Esophagus muscularis mucosa (tissue), 4 donors: ENCODE data around the gene RNF40. TPM values are rescaled to one million over a fixed set of nuclear protein-coding genes. Genes with fewer than 3 reads are reported as not detected.
"Not testable (repeated sequence)": the region's sequence is repeated elsewhere in the genome, so short reads cannot be mapped to it uniquely, and the experiment has no call there.

Experiments
- DNase-seq: peaks from one replicate; pipeline ENCODE4 v3.0.0-alpha.2; 2017; ENCODE audit errors: extremely low spot score
- H3K27ac ChIP-seq, 4 donors: fragments of 200-600 bp; sonication (generic); replicated peaks in 1 of 4; 1 replicate in 3 of 4; 2 replicates in 1 of 4; pipeline ENCODE4 v1.5.1; 2016 to 2019; ENCODE audit warnings: mild to moderate bottlenecking in 1 of 4
- H3K27me3 ChIP-seq, 4 donors: fragments of 200-600 bp; sonication (generic); one replicate each; pipeline versions ENCODE4 v1.5.1 to v1.6.0; 2016 to 2019
- H3K36me3 ChIP-seq, 4 donors: fragments of 200-600 bp; sonication (generic); one replicate each; pipeline ENCODE4 v1.5.1; 2016 to 2019
- H3K4me1 ChIP-seq, 4 donors: fragments of 200-600 bp; sonication (generic); one replicate each; pipeline ENCODE4 v1.5.1; 2016 to 2019
- H3K4me3 ChIP-seq, 4 donors: fragments of 200-600 bp; sonication (generic); 1 replicate in 2 of 4; 2 replicates in 2 of 4; pipeline ENCODE4 v1.5.1; 2016 to 2019; ENCODE audit warnings: mild to moderate bottlenecking in 4 of 4, moderate library complexity in 1 of 4
- H3K9me3 ChIP-seq, 4 donors: fragments of 200-600 bp; sonication (generic); 1 replicate in 3 of 4; 2 replicates in 1 of 4; pipeline ENCODE4 v1.5.1; 2016 to 2019
- CTCF ChIP-seq, 3 experiments: fragments of 200-600 bp in 2 of 3; fragments of 450-650 bp in 1 of 3; sonication (generic) in 2 of 3; IDR thresholded peaks; one replicate each; pipeline ENCODE4 v1.5.1; 2017 to 2019; ENCODE audit warnings: antibody characterized with exemption in 3 of 3, mild to moderate bottlenecking in 2 of 3, moderate library complexity in 1 of 3
- EP300 ChIP-seq: sonication (generic); formaldehyde crosslinking; IDR thresholded peaks from one replicate; pipeline ENCODE4 v1.6.1; 2017; ENCODE audit warnings: antibody characterized with exemption
- POLR2A ChIP-seq: fragments of 450-650 bp; IDR thresholded peaks from one replicate; pipeline ENCODE4 v1.6.1; 2017; ENCODE audit warnings: antibody characterized with exemption, moderate library complexity, mild to moderate bottlenecking, low read depth
- POLR2AphosphoS5 ChIP-seq, 2 donors: sonication (generic); formaldehyde crosslinking; IDR thresholded peaks; one replicate each; pipeline ENCODE4 v1.6.1; 2017; ENCODE audit warnings: antibody characterized with exemption in 2 of 2
- WGBS: methylation state at CpG from one replicate; pipeline ENCODE4 v1.1.5; 2018; 5-methylcytosine and 5-hydroxymethylcytosine counted together
- intact Hi-C: fragments of 100-400 bp; cut with DNase I; formaldehyde crosslinking; loops from one replicate; pipeline ENCODE4 v1.15.1; 2023
- small RNA-seq, 3 donors: library from RNA; depleted of rRNA; stranded (forward); fragments of <200 nt; gene quantifications; one replicate each; pipeline ENCODE3, GENCODE V24; 2016
- total RNA-seq, 4 donors: library from RNA; depleted of rRNA; stranded (reverse); fragments of >200 nt; gene quantifications; one replicate each; pipeline versions ENCODE4 v1.1.0 to v1.2.1, GENCODE V29; 2016

RNF40 gene
- total RNA-seq, 4 donors from 2014 or later, result 61.9 to 86.9 (median 67.0) TPM

- Histone ChIP-seq H3K36me3 (no peaks in the 10 kb centered on the region), H3K27me3 (no peaks in the 10 kb centered on the region), H3K4me1 (peaks cover 9 to 16% (median 13%) of the 10 kb centered on the region in 4 donors), H3K27ac (peak overlapping the region; percentile 75 to 84 (median 78)), H3K4me3 (peak overlapping the region; percentile 52 to 59 (median 55)), H3K9me3 (no peaks in the 10 kb centered on the region)
- DNase-seq, result no peak
- 92% methylated on average over 3 of the region's 3 CpGs for WGBS
- TF ChIP-seq POLR2A, result no peak
- TF ChIP-seq EP300, result no peak
- no peak for TF ChIP-seq POLR2AphosphoS5 (IDR thresholded peaks at IDR 0.05)
- TF ChIP-seq CTCF (IDR thresholded peaks at IDR 0.05), result no peak
- intact Hi-C loops, result no loop called here
Measured at GRCh38 chr16:30813821-30814189, 51.7 kb downstream of the RNF40 start.

DNA sequence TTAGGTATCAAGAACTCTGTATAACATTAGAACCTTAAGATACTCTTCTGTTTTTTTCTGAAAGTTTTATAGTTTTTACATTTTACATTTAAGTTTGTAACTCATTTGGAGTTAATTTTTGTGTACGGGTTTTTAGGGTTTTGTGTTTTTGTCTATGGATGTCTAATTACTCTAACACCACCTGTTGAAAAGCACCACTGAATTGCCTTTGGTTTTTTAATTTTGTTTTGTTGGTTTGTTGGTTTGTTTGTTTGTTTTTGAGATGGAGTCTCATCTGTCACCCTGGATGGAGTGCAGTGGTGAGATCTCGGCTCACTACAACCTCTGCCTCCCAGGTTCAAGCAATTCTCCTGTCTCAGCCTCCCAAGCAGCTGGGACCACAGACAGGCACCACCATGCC lies 54.6 kb downstream of the RNF40 start:
- Histone ChIP-seq H3K27me3 (no peaks in the 10 kb centered on the region), H3K4me1 (peaks cover 9 to 16% (median 13%) of the 10 kb centered on the region in 4 donors), H3K27ac (no peak overlapping the region), H3K36me3 (no peaks in the 10 kb centered on the region), H3K9me3 (no peaks in the 10 kb centered on the region), H3K4me3 (no peak overlapping the region)
- intact Hi-C loops, result no loop called here
- no peak for DNase-seq
- no peak for TF ChIP-seq EP300
- no peak for TF ChIP-seq POLR2AphosphoS5 (IDR thresholded peaks at IDR 0.05)
- TF ChIP-seq CTCF (IDR thresholded peaks at IDR 0.05), result no peak
- TF ChIP-seq POLR2A, result no peak
- 55% methylated on average over 2 of the region's 2 CpGs for WGBS

DNA sequence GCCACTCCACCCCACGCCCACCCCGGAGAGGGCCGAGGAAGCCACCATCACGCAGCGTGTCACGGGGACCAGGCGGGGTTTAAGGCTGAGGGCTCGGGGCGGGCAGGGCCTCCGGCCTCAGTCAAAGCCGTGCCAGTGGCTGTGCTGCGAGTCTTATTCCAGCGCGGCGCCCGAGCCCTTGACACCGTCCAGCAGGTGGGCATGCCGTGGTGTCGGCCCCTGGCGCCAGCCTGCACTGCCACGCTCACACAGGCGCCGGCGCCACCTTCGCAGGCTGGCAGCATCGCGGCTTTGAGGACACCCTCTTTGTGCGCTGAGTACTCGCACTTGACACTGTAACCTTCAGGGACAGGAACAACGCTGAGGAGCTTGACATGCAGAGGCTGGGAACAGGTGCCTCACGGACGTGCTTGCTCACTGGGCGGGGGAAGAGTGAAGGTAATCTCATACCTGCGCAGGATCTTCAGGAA lies 58.9 kb downstream of the RNF40 start:
- Histone ChIP-seq H3K9me3 (no peaks in the 10 kb centered on the region), H3K4me3 (no peak overlapping the region), H3K27ac (no peak overlapping the region), H3K4me1 (no peaks in the 10 kb centered on the region), H3K27me3 (no peaks in the 10 kb centered on the region), H3K36me3 (no peaks in the 10 kb centered on the region)
- 86% methylated on average over 27 of the region's 34 CpGs for WGBS
- no peak for DNase-seq
- intact Hi-C loops, result no loop called here
- TF ChIP-seq POLR2AphosphoS5 (IDR thresholded peaks at IDR 0.05) (no peak), CTCF (IDR thresholded peaks at IDR 0.05) (no peak), POLR2A (no peak), EP300 (no peak)

DNA sequence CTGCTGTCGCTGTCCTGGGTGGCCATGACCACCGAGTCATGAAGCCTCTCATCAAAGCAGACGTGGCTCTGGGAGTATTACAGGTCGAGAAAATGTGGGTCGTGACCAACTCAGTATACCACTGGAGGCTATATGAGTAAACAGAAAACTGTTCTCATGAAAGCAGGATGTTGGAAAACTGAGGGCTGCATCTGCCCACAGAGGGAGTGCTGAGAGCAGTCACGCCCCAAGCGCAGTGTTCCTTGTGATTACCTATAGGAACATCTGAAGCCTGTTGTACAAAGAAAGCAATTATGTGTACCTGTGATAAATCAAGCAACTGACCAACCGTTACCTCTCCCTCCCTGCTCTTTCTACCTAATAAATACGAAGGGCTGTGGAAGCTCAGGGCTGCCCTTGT lies 59.3 kb downstream of the RNF40 start:
- DNase-seq, H3K27ac ChIP-seq, H3K36me3 ChIP-seq, intact Hi-C loops, H3K27me3 ChIP-seq, H3K4me3 ChIP-seq, H3K4me1 ChIP-seq, H3K9me3 ChIP-seq: not testable (repeated sequence)
- 88% methylated on average over 9 of the region's 9 CpGs for WGBS

DNA sequence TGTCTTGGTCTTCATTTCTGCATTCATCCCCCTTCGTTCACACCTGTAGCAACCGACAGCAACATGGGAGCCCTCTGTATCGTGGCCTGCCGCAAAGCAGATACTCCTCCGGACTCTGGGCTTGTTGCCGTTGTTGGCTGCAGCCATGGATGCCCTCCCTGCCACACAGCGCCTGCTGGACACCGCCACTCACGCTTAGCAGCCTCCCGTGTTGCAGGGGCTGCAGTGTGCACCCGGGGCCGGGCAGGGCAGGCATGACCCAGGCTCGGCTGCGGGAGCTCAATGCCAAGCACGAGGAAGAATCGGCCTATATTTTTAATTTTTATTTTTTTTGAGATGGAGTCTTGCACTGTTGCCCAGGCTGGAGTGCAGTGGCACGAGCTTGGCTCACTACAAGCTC lies 59.8 kb downstream of the RNF40 start:
- H3K27me3 ChIP-seq, result no peaks in the 10 kb centered on the region
- no peaks in the 10 kb centered on the region for H3K4me1 ChIP-seq
- intact Hi-C loops, result no loop called here
- no peak for DNase-seq
- TF ChIP-seq EP300 (no peak), POLR2A (no peak), POLR2AphosphoS5 (IDR thresholded peaks at IDR 0.05) (no peak), CTCF (IDR thresholded peaks at IDR 0.05) (no peak)
- no peaks in the 10 kb centered on the region for H3K9me3 ChIP-seq
- no peaks in the 10 kb centered on the region for H3K36me3 ChIP-seq
- no peak overlapping the region for H3K4me3 ChIP-seq
- WGBS, result 86% methylated on average over 17 of the region's 17 CpGs
- no peak overlapping the region for H3K27ac ChIP-seq

Small RNAs within 50 kb of the gene (small RNA-seq; reads per million reads assigned to genes)
- 0 reads per million in 3 donors for gene RF00017

Other genes starting within 250 kb of the RNF40 start
- gene ZNF768, start 235.8 kb upstream of the RNF40 start, total RNA-seq, result 10 to 100 TPM; 46.9 to 91.5 (median 64.0) TPM
- gene ZNF747, start 227.5 kb upstream of the RNF40 start, total RNA-seq, result 10 to 100 TPM; 15.2 to 29.6 (median 22.3) TPM
- 10 to 100 TPM in 3 of 4 donors, 1 to 10 TPM in 1; 8.7 to 14.0 (median 11.3) TPM for gene ZNF764, start 203.9 kb upstream of the RNF40 start, total RNA-seq
- gene ZNF688, start 190.6 kb upstream of the RNF40 start, total RNA-seq, result 10 to 100 TPM; 17.6 to 33.4 (median 23.5) TPM
- gene ZNF785, start 176.6 kb upstream of the RNF40 start, total RNA-seq, result 10 to 100 TPM in 1 of 4 donors, 1 to 10 TPM in 3; 6.8 to 10.9 (median 7.3) TPM
- gene ZNF689, start 151.9 kb upstream of the RNF40 start, total RNA-seq, result 10 to 100 TPM in 3 of 4 donors, 1 to 10 TPM in 1; 9.1 to 14.5 (median 13.9) TPM
- 10 to 100 TPM; 30.3 to 54.0 (median 41.2) TPM for gene PRR14, start 111.4 kb upstream of the RNF40 start, total RNA-seq
- 10 to 100 TPM; 26.2 to 63.4 (median 37.8) TPM for gene FBRS, start 103.9 kb upstream of the RNF40 start, total RNA-seq
- gene SRCAP, start 63.2 kb upstream of the RNF40 start, total RNA-seq, result 10 to 100 TPM; 31.6 to 59.3 (median 41.0) TPM
- 10 to 100 TPM; 22.4 to 25.8 (median 23.5) TPM for gene PHKG2, start 13.9 kb upstream of the RNF40 start, total RNA-seq
- 1 to 10 TPM in 2 of 4 donors, under 1 TPM in 2; 0.42 to 2.9 (median 1.4) TPM for gene CFAP119, start 260 bp upstream of the RNF40 start, total RNA-seq
- 10 to 100 TPM; 10.4 to 17.1 (median 15.4) TPM for gene ZNF629, start 24.9 kb downstream of the RNF40 start, total RNA-seq
- gene BCL7C, start 131.8 kb downstream of the RNF40 start, total RNA-seq, result 10 to 100 TPM; 42.1 to 57.9 (median 45.5) TPM
- gene CTF1, start 134.3 kb downstream of the RNF40 start, total RNA-seq, result 10 to 100 TPM in 2 of 4 donors, 1 to 10 TPM in 2; 6.2 to 18.8 (median 10.9) TPM
- 10 to 100 TPM; 12.1 to 28.1 (median 17.7) TPM for gene FBXL19, start 161.2 kb downstream of the RNF40 start, total RNA-seq
- 10 to 100 TPM; 33.0 to 56.5 (median 45.8) TPM for gene ORAI3, start 186.7 kb downstream of the RNF40 start, total RNA-seq
- 10 to 100 TPM in 2 of 4 donors, 1 to 10 TPM in 2; 7.1 to 25.4 (median 9.9) TPM for gene SETD1A, start 195.4 kb downstream of the RNF40 start, total RNA-seq
- 10 to 100 TPM; 15.4 to 33.0 (median 17.9) TPM for gene HSD3B7, start 222.9 kb downstream of the RNF40 start, total RNA-seq
- gene STX1B, start 248.3 kb downstream of the RNF40 start, total RNA-seq, result 1 to 10 TPM in 3 of 4 donors, under 1 TPM in 1; 0.92 to 2.6 (median 1.8) TPM